Fibroblast of lung (primary cell): ENCODE results near the gene ZNF3. TPM values are rescaled to one million over a fixed set of nuclear protein-coding genes. Genes with fewer than 3 reads are reported as not detected.

Experiments used
- DNase-seq, 2 donors: peaks; one replicate each; pipeline versions ENCODE4 v3.0.0 to v3.0.0-alpha.2; 2010; ENCODE audit warnings: low read depth in 2 of 2
- H2AFZ ChIP-seq: 2 replicates; pipeline ENCODE4 v1.5.1; 2012; ENCODE audit warnings: low read length, control low read depth, inconsistent platforms
- H3K27ac ChIP-seq: 2 replicates; pipeline ENCODE4 v1.5.1; 2011; ENCODE audit warnings: low read length, control low read depth; ENCODE audit not compliant: insufficient read depth
- H3K27me3 ChIP-seq: 2 replicates; pipeline ENCODE4 v1.5.1; 2011; ENCODE audit warnings: mild to moderate bottlenecking, low read length; ENCODE audit not compliant: control insufficient read depth, insufficient read depth
- H3K36me3 ChIP-seq: 2 replicates; pipeline ENCODE4 v1.5.1; 2011; ENCODE audit warnings: low read length; ENCODE audit not compliant: control insufficient read depth, insufficient read depth
- H3K4me1 ChIP-seq: 2 replicates; pipeline ENCODE4 v1.5.1; 2011; ENCODE audit warnings: low read length; ENCODE audit not compliant: control insufficient read depth, insufficient read depth; ENCODE audit errors: extremely low read depth
- H3K4me2 ChIP-seq: 2 replicates; pipeline ENCODE4 v1.5.1; 2011; ENCODE audit warnings: low read length, control low read depth; ENCODE audit not compliant: insufficient read depth; ENCODE audit errors: extremely low read depth
- H3K4me3 ChIP-seq, 4 experiments: fragments of 200-600 bp in 1 of 4; sonication (generic) in 1 of 4; replicated peaks in 1 of 4; 2 replicates each; pipeline ENCODE4 v1.5.1; 2011 to 2016; ENCODE audit warnings: low read length in 4 of 4, low read depth in 3 of 4, mild to moderate bottlenecking in 3 of 4, control low read depth in 2 of 4, inconsistent platforms in 1 of 4, mixed read lengths in 1 of 4; ENCODE audit not compliant: insufficient read depth in 1 of 4; ENCODE audit errors: control extremely low read depth in 1 of 4
- H3K79me2 ChIP-seq: 2 replicates; pipeline ENCODE4 v1.5.1; 2012; ENCODE audit warnings: mild to moderate bottlenecking, low read length, inconsistent platforms; ENCODE audit not compliant: control insufficient read depth, insufficient read depth
- H3K9ac ChIP-seq: 2 replicates; pipeline ENCODE4 v1.5.1; 2011; ENCODE audit warnings: mild to moderate bottlenecking, low read length, control low read depth; ENCODE audit not compliant: insufficient read depth
- H3K9me3 ChIP-seq: 2 replicates; pipeline ENCODE4 v1.5.1; 2012; ENCODE audit warnings: low read depth, low read length; ENCODE audit not compliant: control insufficient read depth, insufficient read depth
- H4K20me1 ChIP-seq: 2 replicates; pipeline ENCODE4 v1.5.1; 2011; ENCODE audit warnings: low read length; ENCODE audit not compliant: control insufficient read depth, insufficient read depth; ENCODE audit errors: extremely low read depth
- CTCF ChIP-seq, 2 donors: IDR thresholded peaks in 1 of 2; conservative IDR thresholded peaks in 1 of 2; 1 replicate in 1 of 2; 2 replicates in 1 of 2; pipeline ENCODE4 v1.5.1; 2011 to 2012; ENCODE audit warnings: low read length in 2 of 2, control low read depth in 1 of 2, inconsistent platforms in 1 of 2, low read depth in 1 of 2, mild to moderate bottlenecking in 1 of 2
- EZH2 ChIP-seq: IDR thresholded peaks from 2 replicates; pipeline ENCODE4 v1.5.1; 2012; ENCODE audit warnings: low read length, control low read depth, mild to moderate bottlenecking; ENCODE audit errors: missing control alignments
- polyA plus RNA-seq, 2 donors: library from polyadenylated mRNA; depleted of rRNA in 1 of 2; stranded (reverse) in 1 of 2; unstranded in 1 of 2; fragments of >200 nt; gene quantifications; 2 replicates each; pipeline ENCODE4 v1.2.1, GENCODE V29; 2011 to 2012; ENCODE audit warnings: missing spikeins in 1 of 2
- total RNA-seq: library from RNA; depleted of rRNA; stranded (reverse); fragments of >200 nt; gene quantifications from 2 replicates; pipeline ENCODE4 v1.2.1, GENCODE V29; 2014

ZNF3 gene
- total and polyA plus RNA-seq, 2 donors (not counting 1 experiment from before 2014, with no cell fraction given), result 19.7 to 26.8 TPM

- H3K9me3 ChIP-seq, result no peaks in the 10 kb centered on the region
- peak overlapping the region; percentile 77 to 90 (median 84) for H3K4me3 ChIP-seq
- no peak overlapping the region for H2AFZ ChIP-seq
- DNase-seq, result peak; percentile 98 to 99
- peak overlapping the region; percentile 77 for H3K9ac ChIP-seq
- peaks cover 26% of the 10 kb centered on the region for H3K36me3 ChIP-seq
- peaks cover 30% of the 10 kb centered on the region for H3K79me2 ChIP-seq
- TF ChIP-seq EZH2 (no peak), CTCF (conservative IDR thresholded peaks at IDR 0.05 in 1 of 2, IDR thresholded peaks at IDR 0.05 in 1 of 2; ENCODE audit: low read depth in 1 of 2, low read length in 2 of 2) (no peak)
- no peaks in the 10 kb centered on the region for H4K20me1 ChIP-seq
- no peaks in the 10 kb centered on the region for H3K27me3 ChIP-seq
- H3K27ac ChIP-seq, result peak overlapping the region; percentile 87
- peak overlapping the region; percentile 89 for H3K4me2 ChIP-seq
- peaks cover 7% of the 10 kb centered on the region for H3K4me1 ChIP-seq
Observed at GRCh38 chr7:100100420-100101015, 19.0 kb upstream of the ZNF3 start.

GRCh38 chr7:100099452-100099851 lies 17.9 kb upstream of the ZNF3 start:
- no peaks in the 10 kb centered on the region for H3K27me3 ChIP-seq
- no peak for TF ChIP-seq CTCF (conservative IDR thresholded peaks at IDR 0.05 in 1 of 2, IDR thresholded peaks at IDR 0.05 in 1 of 2; ENCODE audit: low read depth in 1 of 2, low read length in 2 of 2)
- no peak for TF ChIP-seq EZH2
- H3K4me2 ChIP-seq, result peak overlapping the region; percentile 79
- peaks cover 29% of the 10 kb centered on the region for H3K36me3 ChIP-seq
- H3K9me3 ChIP-seq, result no peaks in the 10 kb centered on the region
- no peak for DNase-seq
- H3K4me3 ChIP-seq, result peak overlapping the region; percentile 77 to 90 (median 84)
- no peaks in the 10 kb centered on the region for H4K20me1 ChIP-seq
- no peak overlapping the region for H3K9ac ChIP-seq
- peaks cover 7% of the 10 kb centered on the region for H3K4me1 ChIP-seq
- H3K79me2 ChIP-seq, result peaks cover 30% of the 10 kb centered on the region
- no peak overlapping the region for H3K27ac ChIP-seq
- no peak overlapping the region for H2AFZ ChIP-seq

- Histone ChIP-seq H2AFZ (no peak overlapping the region), H3K4me1 (peaks cover 7% of the 10 kb centered on the region), H3K9me3 (no peaks in the 10 kb centered on the region), H3K4me2 (no peak overlapping the region), H3K27me3 (no peaks in the 10 kb centered on the region), H3K36me3 (peaks cover 33% of the 10 kb centered on the region), H3K27ac (no peak overlapping the region), H3K4me3 (peak overlapping the region in 2 of 4 experiments; percentile 81 to 88), H4K20me1 (no peaks in the 10 kb centered on the region), H3K9ac (no peak overlapping the region), H3K79me2 (peaks cover 33% of the 10 kb centered on the region)
- TF ChIP-seq CTCF (conservative IDR thresholded peaks at IDR 0.05 in 1 of 2, IDR thresholded peaks at IDR 0.05 in 1 of 2; ENCODE audit: low read depth in 1 of 2, low read length in 2 of 2) (no peak), EZH2 (no peak)
- no peak for DNase-seq
Observed at GRCh38 chr7:100098913-100099312, 17.4 kb upstream of the ZNF3 start.
